ENCODE data around the gene DPYD. TPM values are rescaled to one million over a fixed set of nuclear protein-coding genes. Genes with fewer than 3 reads are reported as not detected.

Gene DPYD
- total and polyA plus RNA-seq, 9 of the 15 experiments (the other 6 are each of a cell fraction or from before 2014, with no cell fraction given) = 0.03 to 0.25 (median 0.08) TPM; not detected in 2

GRCh38 chr1:97834899-97835298 is 85.9 kb downstream of the DPYD start:
- DNase-seq (ENCODE audit: extremely low read depth in 1 of 4, low spot score in 3 of 4) (no peak), FAIRE-seq (no peak), ATAC-seq (no peak)
- BruUV-seq (replicated peaks) = no TSS peak
- Histone ChIP-seq H2AFZ (ENCODE audit: low read depth, low read length) (no peak overlapping the region), H4K20me1 (replicated peaks; ENCODE audit: control insufficient read depth, insufficient read depth, low read length) (no peaks in the 10 kb centered on the region), H3K27ac (ENCODE audit: extremely low read depth, low read depth, low read length) (no peak overlapping the region), H3K9me1 (ENCODE audit: control insufficient read depth, insufficient read depth, low read length) (no peaks in the 10 kb centered on the region), H3K9ac (ENCODE audit: insufficient read depth in 1 of 2, low read depth in 2 of 2, low read length in 2 of 2) (no peak overlapping the region), H3K27me3 (ENCODE audit: control insufficient read depth in 2 of 2, insufficient read depth in 2 of 2, low read length in 2 of 2) (no peaks in the 10 kb centered on the region), H3K79me2 (ENCODE audit: control insufficient read depth, insufficient read depth, low read length) (no peaks in the 10 kb centered on the region), H3K4me3 (no peak overlapping the region), H3K36me3 (ENCODE audit: control insufficient read depth, insufficient read depth, low read length) (no peaks in the 10 kb centered on the region), H3K4me2 (ENCODE audit: insufficient read depth, low read length) (no peak overlapping the region), H3K4me1 (replicated peaks in 1 of 2; ENCODE audit: control insufficient read depth in 2 of 2, insufficient read depth in 2 of 2, low read length in 2 of 2) (no peaks in the 10 kb centered on the region), H3K9me3 (replicated peaks; ENCODE audit: control insufficient read depth, insufficient read depth, low read depth, low read length) (no peaks in the 10 kb centered on the region)
- in situ Hi-C loops (cut with MboI) = no loop called here
- ChIA-PET POLR2A (no interaction called here), CTCF (ENCODE audit: low intra/inter-chr PET ratio) (no interaction called here)
- no peak for TF ChIP-seq KLF16 (IDR thresholded peaks at IDR 0.05)
- no peak for TF ChIP-seq TRIM25 (IDR thresholded peaks at IDR 0.05; ENCODE audit: borderline replicate concordance)
- no peak for TF ChIP-seq CBX1 (IDR thresholded peaks at IDR 0.05; ENCODE audit: low read depth)
- TF ChIP-seq TAF9B (IDR thresholded peaks at IDR 0.05; ENCODE audit: partially characterized antibody) = no peak
- no peak for TF ChIP-seq NFRKB (IDR thresholded peaks at IDR 0.05; ENCODE audit: low read depth)
- TF ChIP-seq, protein P1, sequence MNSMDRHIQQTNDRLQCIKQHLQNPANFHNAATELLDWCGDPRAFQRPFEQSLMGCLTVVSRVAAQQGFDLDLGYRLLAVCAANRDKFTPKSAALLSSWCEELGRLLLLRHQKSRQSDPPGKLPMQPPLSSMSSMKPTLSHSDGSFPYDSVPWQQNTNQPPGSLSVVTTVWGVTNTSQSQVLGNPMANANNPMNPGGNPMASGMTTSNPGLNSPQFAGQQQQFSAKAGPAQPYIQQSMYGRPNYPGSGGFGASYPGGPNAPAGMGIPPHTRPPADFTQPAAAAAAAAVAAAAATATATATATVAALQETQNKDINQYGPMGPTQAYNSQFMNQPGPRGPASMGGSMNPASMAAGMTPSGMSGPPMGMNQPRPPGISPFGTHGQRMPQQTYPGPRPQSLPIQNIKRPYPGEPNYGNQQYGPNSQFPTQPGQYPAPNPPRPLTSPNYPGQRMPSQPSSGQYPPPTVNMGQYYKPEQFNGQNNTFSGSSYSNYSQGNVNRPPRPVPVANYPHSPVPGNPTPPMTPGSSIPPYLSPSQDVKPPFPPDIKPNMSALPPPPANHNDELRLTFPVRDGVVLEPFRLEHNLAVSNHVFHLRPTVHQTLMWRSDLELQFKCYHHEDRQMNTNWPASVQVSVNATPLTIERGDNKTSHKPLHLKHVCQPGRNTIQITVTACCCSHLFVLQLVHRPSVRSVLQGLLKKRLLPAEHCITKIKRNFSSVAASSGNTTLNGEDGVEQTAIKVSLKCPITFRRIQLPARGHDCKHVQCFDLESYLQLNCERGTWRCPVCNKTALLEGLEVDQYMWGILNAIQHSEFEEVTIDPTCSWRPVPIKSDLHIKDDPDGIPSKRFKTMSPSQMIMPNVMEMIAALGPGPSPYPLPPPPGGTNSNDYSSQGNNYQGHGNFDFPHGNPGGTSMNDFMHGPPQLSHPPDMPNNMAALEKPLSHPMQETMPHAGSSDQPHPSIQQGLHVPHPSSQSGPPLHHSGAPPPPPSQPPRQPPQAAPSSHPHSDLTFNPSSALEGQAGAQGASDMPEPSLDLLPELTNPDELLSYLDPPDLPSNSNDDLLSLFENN (IDR thresholded peaks at IDR 0.05; ENCODE audit: low read depth in 2 of 2, low read length in 2 of 2) = no peak
- intact Hi-C loops (cut with micrococcal nuclease) = no loop called here
